WTC11 (cell line): ENCODE results near the gene ZNF658. TPM values are rescaled to one million over a fixed set of nuclear protein-coding genes. Genes with fewer than 3 reads are reported as not detected.
"Not testable (repeated sequence)": the region's sequence is repeated elsewhere in the genome, so short reads cannot be mapped to it uniquely, and the experiment has no call there.

ENCODE experiments used
- ATAC-seq: fragments of 200-7000 bp; cut with Tn5 transposase; 2 replicates; pipeline ENCODE4 v1.10.0; 2021; ENCODE audit warnings: mild to moderate bottlenecking, moderate library complexity
- CTCF ChIA-PET: fragments of 300-600 bp; sonication (Branson Sonifier 250); formaldehyde crosslinking; loops from one replicate; lab custom pipeline; 2021; ENCODE audit warnings: antibody characterized with exemption; lab: Charles Lee
- POLR2A ChIA-PET: fragments of 350-600 bp; sonication (Branson Sonifier 250); formaldehyde crosslinking; loops from one replicate; lab custom pipeline; 2021; ENCODE audit warnings: antibody characterized with exemption; lab: Charles Lee
- DNase-seq: peaks from one replicate; pipeline ENCODE4 v3.0.0; 2021; ENCODE audit warnings: low spot score
- H3K27ac Mint-ChIP-seq: 2 replicates; pipeline ENCODE4 v1.8.0; 2021; ENCODE audit warnings: mixed read lengths
- H3K27me3 Mint-ChIP-seq: 2 replicates; pipeline ENCODE4 v1.8.0; 2021; ENCODE audit warnings: low read depth, mild to moderate bottlenecking, moderate library complexity, mixed read lengths
- H3K36me3 Mint-ChIP-seq: 2 replicates; pipeline ENCODE4 v1.8.0; 2021; ENCODE audit warnings: mixed read lengths
- H3K4me1 Mint-ChIP-seq: 2 replicates; pipeline ENCODE4 v1.8.0; 2022; ENCODE audit warnings: mixed read lengths
- H3K4me3 Mint-ChIP-seq: 2 replicates; pipeline ENCODE4 v1.8.0; 2021; ENCODE audit warnings: mild to moderate bottlenecking, moderate library complexity, mixed read lengths
- H3K9me3 Mint-ChIP-seq: 2 replicates; pipeline ENCODE4 v1.8.0; 2021; ENCODE audit warnings: mixed read lengths
- total RNA-seq: library from RNA; stranded (reverse); gene quantifications from 3 replicates; pipeline ENCODE4 v1.2.3, GENCODE V29; 2021

Gene ZNF658
- total RNA-seq, 1 experiment from 2014 or later: 5.7 TPM

DNA sequence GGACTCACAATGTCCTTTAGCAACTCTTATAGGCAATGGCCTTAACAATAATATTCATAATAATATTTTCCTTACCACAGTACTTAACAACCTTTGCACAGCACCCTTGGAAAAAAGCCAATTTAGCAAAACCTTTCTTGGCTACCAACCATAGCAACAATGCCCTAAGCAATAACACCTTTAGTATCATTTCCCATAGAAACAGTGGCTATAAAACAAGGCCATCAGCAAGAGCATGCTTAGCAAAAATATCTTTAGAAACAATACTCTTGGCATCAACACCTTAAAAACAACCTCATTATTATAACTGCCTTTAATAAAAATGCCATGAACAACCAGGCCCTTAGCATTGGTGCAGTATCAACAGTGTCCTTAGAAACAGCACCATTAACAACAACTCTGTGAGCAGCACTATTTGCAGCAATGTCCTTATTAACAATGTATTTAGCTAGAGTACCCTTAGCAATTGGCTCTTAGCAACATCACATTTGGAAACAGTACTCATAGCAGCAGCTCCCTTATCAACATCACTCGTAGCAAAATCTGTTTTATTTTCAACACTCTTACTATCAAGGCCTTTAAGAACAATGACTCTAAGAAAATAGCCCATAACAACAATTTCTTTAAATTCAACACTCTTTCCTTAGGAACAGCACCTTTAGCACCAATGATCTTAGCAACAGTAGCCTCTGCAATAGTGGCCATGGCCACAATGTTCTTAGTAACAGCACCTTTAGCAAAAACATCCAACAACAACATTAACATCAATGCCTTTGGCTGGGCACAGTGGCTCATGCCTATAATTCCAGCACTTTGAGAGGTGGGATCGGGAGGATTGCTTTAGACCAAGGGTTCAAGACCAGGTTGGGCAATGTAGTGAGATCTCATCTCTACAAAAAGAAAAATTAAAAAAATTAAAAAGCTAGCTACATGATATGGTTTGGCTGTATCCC lies 39.6 kb downstream of the ZNF658 start:
- H3K36me3 Mint-ChIP-seq: not testable (repeated sequence)

DNA sequence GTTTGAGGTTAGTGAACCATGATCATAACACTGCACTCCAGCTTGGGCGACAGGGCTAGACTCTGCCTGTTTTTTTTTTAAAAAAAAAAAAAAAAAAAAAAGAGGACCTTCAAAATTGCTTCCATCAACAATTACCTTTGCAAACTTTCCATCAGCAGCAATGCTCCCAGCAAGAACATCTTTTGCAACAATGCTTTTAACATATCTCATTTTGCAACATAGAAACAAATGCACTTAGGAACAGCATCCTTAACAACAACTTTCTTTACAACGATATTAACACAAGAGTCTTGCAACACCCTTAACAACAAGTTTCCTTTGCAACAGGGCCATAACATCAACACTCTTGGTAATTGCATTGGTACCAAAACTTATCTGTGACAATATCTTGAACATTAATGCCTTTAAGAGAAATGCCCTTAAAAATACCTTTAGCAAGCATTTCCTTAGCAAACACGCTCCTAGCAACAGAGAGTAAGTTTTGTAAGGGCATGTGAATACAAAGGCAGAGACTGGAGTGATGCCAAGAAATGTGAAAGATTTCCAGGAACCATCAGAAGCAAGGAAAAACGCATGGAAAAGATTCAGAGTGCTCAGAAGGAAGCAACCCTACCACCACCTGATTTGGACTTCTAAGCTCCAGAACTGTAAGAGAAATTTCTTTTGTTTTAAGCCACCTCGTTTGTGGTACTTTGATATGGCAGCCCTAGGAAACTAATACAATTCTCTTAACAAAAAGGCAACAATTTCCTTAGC lies 42.1 kb downstream of the ZNF658 start:
- H3K27ac Mint-ChIP-seq, H3K36me3 Mint-ChIP-seq, DNase-seq, H3K4me1 Mint-ChIP-seq, POLR2A ChIA-PET, ATAC-seq, CTCF ChIA-PET, H3K9me3 Mint-ChIP-seq, H3K27me3 Mint-ChIP-seq, H3K4me3 Mint-ChIP-seq: not testable (repeated sequence)

More for the DNA sequence above, 39.6 kb downstream of the ZNF658 start:
- H3K27ac Mint-ChIP-seq, ATAC-seq, DNase-seq, CTCF ChIA-PET, H3K4me1 Mint-ChIP-seq, H3K4me3 Mint-ChIP-seq, H3K27me3 Mint-ChIP-seq, H3K9me3 Mint-ChIP-seq, POLR2A ChIA-PET: not testable (repeated sequence)

DNA sequence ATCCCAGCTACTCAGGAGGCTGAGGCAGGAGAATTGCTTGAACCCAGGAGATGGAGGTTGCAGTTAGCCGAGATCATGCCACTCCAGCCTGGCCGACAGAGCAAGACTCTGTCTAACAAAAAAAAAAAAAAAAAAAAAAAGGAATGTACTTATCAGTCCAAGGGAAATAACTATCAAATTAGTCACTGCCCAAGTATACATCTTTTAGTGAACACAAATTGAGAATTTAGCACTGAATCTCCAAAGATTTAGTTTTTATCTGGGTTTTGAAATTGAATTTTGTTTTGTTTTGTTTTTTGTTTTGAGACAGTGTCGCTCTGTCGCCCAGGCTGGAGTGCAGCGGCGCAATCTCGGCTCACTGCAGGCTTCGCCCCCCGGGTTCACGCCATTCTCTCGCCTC lies 52.1 kb downstream of the ZNF658 start:
- H3K36me3 Mint-ChIP-seq, H3K27ac Mint-ChIP-seq, DNase-seq, H3K9me3 Mint-ChIP-seq, H3K4me3 Mint-ChIP-seq, CTCF ChIA-PET, H3K27me3 Mint-ChIP-seq, ATAC-seq, POLR2A ChIA-PET, H3K4me1 Mint-ChIP-seq: not testable (repeated sequence)

Other genes with a start within 250 kb of the ZNF658 start
- not detected in 3 replicates for gene SPATA31A3, start 91.8 kb downstream of the ZNF658 start, total RNA-seq